ENCODE data around the gene SLC22A23.
A peak's percentile ranks its signal among the peaks of the same experiment; 100 is the strongest.

SLC22A23 gene

DNA sequence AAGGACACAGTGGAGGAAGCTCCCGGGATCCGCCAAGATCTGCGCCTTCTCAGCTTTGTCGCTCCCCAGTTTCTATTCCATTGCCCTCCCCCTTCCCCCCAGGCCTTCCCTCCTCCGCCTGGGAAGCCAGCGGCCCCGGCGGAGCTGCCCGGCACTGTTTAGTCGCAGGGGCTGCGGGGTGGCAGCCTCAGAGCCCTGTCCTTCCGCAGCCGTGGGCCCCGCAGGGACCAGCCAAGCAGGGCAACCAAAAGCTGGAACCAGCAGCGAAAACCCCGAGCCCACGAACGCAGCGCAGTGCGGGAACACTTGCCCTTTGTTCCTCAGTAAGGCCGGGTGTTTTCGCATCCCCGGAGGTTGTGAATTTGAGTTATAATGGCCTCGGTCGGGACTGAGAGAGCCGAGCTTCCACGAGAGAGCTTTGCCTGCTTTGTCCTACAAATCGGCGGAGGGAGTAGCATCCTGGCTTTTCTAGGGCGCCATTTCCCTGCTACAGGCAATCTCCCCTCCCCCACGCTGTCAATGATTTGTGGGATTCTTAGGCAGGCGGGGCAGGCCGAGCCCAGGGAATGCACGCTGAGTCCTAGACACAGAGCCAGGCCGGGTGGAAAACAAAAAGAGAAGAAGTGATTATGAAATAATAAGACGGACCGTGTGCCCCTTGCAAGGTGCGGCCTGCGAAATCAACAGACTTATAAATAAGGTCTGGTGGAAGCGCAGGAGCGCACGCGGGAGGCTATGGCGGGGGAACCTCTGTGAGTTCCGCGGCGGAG, 225.4 kb downstream of the SLC22A23 start (continued):
- TF ChIP-seq, protein P1, sequence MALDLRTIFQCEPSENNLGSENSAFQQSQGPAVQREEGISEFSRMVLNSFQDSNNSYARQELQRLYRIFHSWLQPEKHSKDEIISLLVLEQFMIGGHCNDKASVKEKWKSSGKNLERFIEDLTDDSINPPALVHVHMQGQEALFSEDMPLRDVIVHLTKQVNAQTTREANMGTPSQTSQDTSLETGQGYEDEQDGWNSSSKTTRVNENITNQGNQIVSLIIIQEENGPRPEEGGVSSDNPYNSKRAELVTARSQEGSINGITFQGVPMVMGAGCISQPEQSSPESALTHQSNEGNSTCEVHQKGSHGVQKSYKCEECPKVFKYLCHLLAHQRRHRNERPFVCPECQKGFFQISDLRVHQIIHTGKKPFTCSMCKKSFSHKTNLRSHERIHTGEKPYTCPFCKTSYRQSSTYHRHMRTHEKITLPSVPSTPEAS (tag by site-specific recombination; IDR thresholded peaks at IDR 0.05), result peak; percentile 82; the same call in 1 of the 2 replicates
- TF ChIP-seq ZNF175 (tag by site-specific recombination; IDR thresholded peaks at IDR 0.05), result no peak
- no peak for TF ChIP-seq ZNF311 (tag by site-specific recombination; IDR thresholded peaks at IDR 0.05; ENCODE audit: borderline replicate concordance)
- TF ChIP-seq EGR2 (tag by site-specific recombination; IDR thresholded peaks at IDR 0.05; ENCODE audit: low read depth), result no peak
- TF ChIP-seq ZNF184 (tag by site-specific recombination; IDR thresholded peaks at IDR 0.05), result no peak
- no peak for TF ChIP-seq ZSCAN16 (tag by site-specific recombination; IDR thresholded peaks at IDR 0.05)
- TF ChIP-seq, protein P2, sequence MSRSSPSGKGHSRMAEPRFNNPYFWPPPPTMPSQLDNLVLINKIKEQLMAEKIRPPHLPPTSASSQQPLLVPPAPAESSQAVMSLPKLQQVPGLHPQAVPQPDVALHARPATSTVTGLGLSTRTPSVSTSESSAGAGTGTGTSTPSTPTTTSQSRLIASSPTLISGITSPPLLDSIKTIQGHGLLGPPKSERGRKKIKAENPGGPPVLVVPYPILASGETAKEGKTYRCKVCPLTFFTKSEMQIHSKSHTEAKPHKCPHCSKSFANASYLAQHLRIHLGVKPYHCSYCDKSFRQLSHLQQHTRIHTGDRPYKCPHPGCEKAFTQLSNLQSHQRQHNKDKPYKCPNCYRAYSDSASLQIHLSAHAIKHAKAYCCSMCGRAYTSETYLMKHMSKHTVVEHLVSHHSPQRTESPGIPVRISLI (tag by site-specific recombination; IDR thresholded peaks at IDR 0.05), result no peak
- no peak for TF ChIP-seq ZNF202 (tag by site-specific recombination; IDR thresholded peaks at IDR 0.05; ENCODE audit: borderline replicate concordance)
- no peak for TF ChIP-seq BCL11A (tag by site-specific recombination; IDR thresholded peaks at IDR 0.05; ENCODE audit: low read depth)
- no peak for TF ChIP-seq ZNF664 (tag by site-specific recombination; IDR thresholded peaks at IDR 0.05)
- no peak for TF ChIP-seq RBAK (tag by site-specific recombination; IDR thresholded peaks at IDR 0.05)
- peak; percentile 39; the same call in 1 of the 2 replicates for TF ChIP-seq ZNF558 (tag by site-specific recombination; IDR thresholded peaks at IDR 0.05)
- no peak for TF ChIP-seq GLI4 (tag by site-specific recombination; IDR thresholded peaks at IDR 0.05)
- TF ChIP-seq PRDM1 (tag by site-specific recombination; IDR thresholded peaks at IDR 0.05), result no peak
- no peak for TF ChIP-seq MYNN (tag by site-specific recombination; IDR thresholded peaks at IDR 0.05; ENCODE audit: borderline replicate concordance)
- no peak for TF ChIP-seq GLI2 (tag by site-specific recombination; IDR thresholded peaks at IDR 0.05; ENCODE audit: borderline replicate concordance, low read depth)
- TF ChIP-seq ZNF146 (tag by site-specific recombination; IDR thresholded peaks at IDR 0.05), result peak; percentile 8; the same call in 1 of the 2 replicates
- TF ChIP-seq, protein P3, sequence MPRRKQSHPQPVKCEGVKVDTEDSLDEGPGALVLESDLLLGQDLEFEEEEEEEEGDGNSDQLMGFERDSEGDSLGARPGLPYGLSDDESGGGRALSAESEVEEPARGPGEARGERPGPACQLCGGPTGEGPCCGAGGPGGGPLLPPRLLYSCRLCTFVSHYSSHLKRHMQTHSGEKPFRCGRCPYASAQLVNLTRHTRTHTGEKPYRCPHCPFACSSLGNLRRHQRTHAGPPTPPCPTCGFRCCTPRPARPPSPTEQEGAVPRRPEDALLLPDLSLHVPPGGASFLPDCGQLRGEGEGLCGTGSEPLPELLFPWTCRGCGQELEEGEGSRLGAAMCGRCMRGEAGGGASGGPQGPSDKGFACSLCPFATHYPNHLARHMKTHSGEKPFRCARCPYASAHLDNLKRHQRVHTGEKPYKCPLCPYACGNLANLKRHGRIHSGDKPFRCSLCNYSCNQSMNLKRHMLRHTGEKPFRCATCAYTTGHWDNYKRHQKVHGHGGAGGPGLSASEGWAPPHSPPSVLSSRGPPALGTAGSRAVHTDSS (tag by site-specific recombination; IDR thresholded peaks at IDR 0.05), result no peak
- TF ChIP-seq ZIC2 (tag by site-specific recombination; IDR thresholded peaks at IDR 0.05), result peak; percentile 73
- TF ChIP-seq KLF17 (tag by site-specific recombination; IDR thresholded peaks at IDR 0.05), result peak; percentile 78
- peak; percentile 83; the same call in 1 of the 2 replicates for TF ChIP-seq ZNF76 (tag by site-specific recombination; IDR thresholded peaks at IDR 0.05; ENCODE audit: borderline replicate concordance, low read depth)
- no peak for TF ChIP-seq ZNF292 (tag by site-specific recombination; IDR thresholded peaks at IDR 0.05; ENCODE audit: borderline replicate concordance, low read depth)
- TF ChIP-seq MZF1 (tag by site-specific recombination; IDR thresholded peaks at IDR 0.05; ENCODE audit: borderline replicate concordance), result peak; percentile 52; the same call in 1 of the 2 replicates
- TF ChIP-seq ZNF239 (tag by site-specific recombination; IDR thresholded peaks at IDR 0.05), result no peak
- TF ChIP-seq ZNF214 (tag by site-specific recombination; IDR thresholded peaks at IDR 0.05; ENCODE audit: borderline replicate concordance), result no peak
- no peak for TF ChIP-seq ZNF623 (tag by site-specific recombination; IDR thresholded peaks at IDR 0.05)
- peak; percentile 42; the same call in 1 of the 2 replicates for TF ChIP-seq ZSCAN30 (tag by site-specific recombination; IDR thresholded peaks at IDR 0.05)
- no peak for TF ChIP-seq ZNF621 (tag by site-specific recombination; IDR thresholded peaks at IDR 0.05)
- no peak for TF ChIP-seq ZNF211 (tag by site-specific recombination; IDR thresholded peaks at IDR 0.05; ENCODE audit: low read depth)
- TF ChIP-seq ZBTB26 (tag by site-specific recombination; optimal IDR thresholded peaks at IDR 0.05), result peak; percentile 40
- TF ChIP-seq MEIS1 (CRISPR knock-in tag; IDR thresholded peaks at IDR 0.05; ENCODE audit: borderline replicate concordance), result no peak
- TF ChIP-seq HOXA7 (CRISPR knock-in tag; IDR thresholded peaks at IDR 0.05; ENCODE audit: borderline replicate concordance), result no peak
- TF ChIP-seq, protein P4, sequence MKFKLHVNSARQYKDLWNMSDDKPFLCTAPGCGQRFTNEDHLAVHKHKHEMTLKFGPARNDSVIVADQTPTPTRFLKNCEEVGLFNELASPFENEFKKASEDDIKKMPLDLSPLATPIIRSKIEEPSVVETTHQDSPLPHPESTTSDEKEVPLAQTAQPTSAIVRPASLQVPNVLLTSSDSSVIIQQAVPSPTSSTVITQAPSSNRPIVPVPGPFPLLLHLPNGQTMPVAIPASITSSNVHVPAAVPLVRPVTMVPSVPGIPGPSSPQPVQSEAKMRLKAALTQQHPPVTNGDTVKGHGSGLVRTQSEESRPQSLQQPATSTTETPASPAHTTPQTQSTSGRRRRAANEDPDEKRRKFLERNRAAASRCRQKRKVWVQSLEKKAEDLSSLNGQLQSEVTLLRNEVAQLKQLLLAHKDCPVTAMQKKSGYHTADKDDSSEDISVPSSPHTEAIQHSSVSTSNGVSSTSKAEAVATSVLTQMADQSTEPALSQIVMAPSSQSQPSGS (tag by site-specific recombination; IDR thresholded peaks at IDR 0.05; ENCODE audit: low read depth), result no peak
